ENCODE measurements around the gene HADHB. TPM values are rescaled to one million over a fixed set of nuclear protein-coding genes. Genes with fewer than 3 reads are reported as not detected.
"Not testable (repeated sequence)": the region's sequence is repeated elsewhere in the genome, so short reads cannot be mapped to it uniquely, and the experiment has no call there.

HADHB gene
- total RNA-seq, 2 donors from 2014 or later: 119 to 130 TPM

DNA sequence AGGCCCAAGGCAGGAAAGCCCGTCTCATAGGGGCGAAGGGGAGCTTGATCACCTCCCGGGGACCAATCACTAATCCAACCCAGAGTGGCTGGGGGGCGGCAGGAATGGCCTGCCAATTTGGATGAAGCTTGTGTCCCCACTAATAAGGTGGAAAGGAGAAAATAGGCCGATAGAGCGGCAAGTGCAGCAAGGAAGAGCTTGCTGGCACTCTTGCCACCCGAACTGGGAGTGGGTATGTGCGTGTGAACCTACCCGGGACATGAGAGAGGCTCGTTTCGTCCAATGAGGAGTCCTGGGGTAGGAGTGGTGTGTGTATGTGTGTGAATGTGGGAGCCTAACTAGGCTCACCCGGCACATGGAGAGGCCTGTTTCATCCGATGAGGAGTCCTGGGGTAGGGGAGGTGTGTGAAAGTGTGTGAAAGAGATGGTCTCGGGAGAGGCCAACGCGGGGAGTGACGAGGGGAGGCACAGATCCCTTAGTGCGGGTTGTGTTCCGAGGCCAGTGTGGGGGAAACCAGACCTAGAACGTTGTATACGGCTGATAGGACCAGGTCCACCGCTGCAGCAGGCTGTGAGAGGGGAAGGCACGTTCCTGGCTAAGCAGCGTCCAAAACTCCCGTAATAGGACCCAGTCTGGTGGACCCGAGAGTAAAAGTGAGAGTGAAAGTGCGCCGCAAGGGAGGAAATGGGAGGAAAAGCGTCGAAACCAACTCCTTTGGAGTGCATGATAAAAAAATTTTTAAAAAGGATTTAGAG lies 54.1 kb downstream of the HADHB start:
- intact Hi-C loops (cut with DNase I): loop anchor here (5.0 kb wide), 1 partner anchor 52 kb away; no protein-coding TSS in a partner anchor

DNA sequence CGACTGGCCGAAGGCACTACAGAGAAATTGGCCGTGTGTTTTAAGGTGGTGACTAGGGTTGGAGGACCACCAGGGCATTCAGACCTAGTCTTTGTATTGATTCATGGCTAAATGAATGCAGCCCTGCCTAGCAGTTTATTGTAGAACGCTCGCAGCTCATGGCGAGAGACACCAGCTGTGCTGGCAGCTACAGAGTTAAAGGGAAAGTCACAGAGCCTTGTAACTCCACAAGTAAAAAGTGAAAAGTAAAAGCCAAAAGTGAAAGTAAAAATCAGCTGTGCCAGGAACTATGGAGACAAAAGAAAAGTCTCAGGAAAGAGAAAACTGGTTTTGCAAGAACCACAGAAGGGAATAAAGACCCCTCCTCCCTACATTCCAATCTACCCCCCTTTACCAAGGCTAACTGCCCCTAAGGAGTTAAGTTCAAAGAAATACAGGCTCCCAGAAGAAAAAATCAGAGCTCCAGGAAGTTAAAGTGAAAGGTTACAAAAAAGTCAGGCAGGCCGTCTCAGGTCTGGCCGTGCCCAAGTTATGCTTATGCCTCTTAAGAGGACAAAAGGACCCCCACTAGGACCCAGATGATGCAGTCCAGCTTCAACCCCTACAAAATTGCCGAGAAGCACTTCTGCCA lies 54.8 kb downstream of the HADHB start:
- Histone ChIP-seq H3K4me3 (peak overlapping the region; percentile 31 to 38), H3K27ac (peak overlapping the region; percentile 85 to 95), H3K27me3 (replicated peaks; ENCODE audit: insufficient read depth) (no peaks in the 10 kb centered on the region), H3K9me3 (no peaks in the 10 kb centered on the region), H3K36me3 (no peaks in the 10 kb centered on the region), H3K4me1 (replicated peaks) (no peaks in the 10 kb centered on the region)
- intact Hi-C loops (cut with DNase I): loop anchor here (5.0 kb wide), 1 partner anchor 52 kb away; no protein-coding TSS in a partner anchor
- no peak for DNase-seq (ENCODE audit: low spot score)
- TF ChIP-seq POLR2A (IDR thresholded peaks at IDR 0.05): peak; percentile 14
- TF ChIP-seq, protein P1, sequence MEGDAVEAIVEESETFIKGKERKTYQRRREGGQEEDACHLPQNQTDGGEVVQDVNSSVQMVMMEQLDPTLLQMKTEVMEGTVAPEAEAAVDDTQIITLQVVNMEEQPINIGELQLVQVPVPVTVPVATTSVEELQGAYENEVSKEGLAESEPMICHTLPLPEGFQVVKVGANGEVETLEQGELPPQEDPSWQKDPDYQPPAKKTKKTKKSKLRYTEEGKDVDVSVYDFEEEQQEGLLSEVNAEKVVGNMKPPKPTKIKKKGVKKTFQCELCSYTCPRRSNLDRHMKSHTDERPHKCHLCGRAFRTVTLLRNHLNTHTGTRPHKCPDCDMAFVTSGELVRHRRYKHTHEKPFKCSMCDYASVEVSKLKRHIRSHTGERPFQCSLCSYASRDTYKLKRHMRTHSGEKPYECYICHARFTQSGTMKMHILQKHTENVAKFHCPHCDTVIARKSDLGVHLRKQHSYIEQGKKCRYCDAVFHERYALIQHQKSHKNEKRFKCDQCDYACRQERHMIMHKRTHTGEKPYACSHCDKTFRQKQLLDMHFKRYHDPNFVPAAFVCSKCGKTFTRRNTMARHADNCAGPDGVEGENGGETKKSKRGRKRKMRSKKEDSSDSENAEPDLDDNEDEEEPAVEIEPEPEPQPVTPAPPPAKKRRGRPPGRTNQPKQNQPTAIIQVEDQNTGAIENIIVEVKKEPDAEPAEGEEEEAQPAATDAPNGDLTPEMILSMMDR (IDR thresholded peaks at IDR 0.05): no peak
- TF ChIP-seq POLR2AphosphoS5 (IDR thresholded peaks at IDR 0.05): peak; percentile 27
- under 1% methylated on average over 9 of the region's 9 CpGs for WGBS

More for the DNA sequence above, 54.1 kb downstream of the HADHB start:
- Histone ChIP-seq H3K9me3 (no peaks in the 10 kb centered on the region), H3K27ac (peak overlapping the region; percentile 85 to 95), H3K27me3 (replicated peaks; ENCODE audit: insufficient read depth) (no peaks in the 10 kb centered on the region), H3K4me3 (peak overlapping the region; percentile 31 to 38), H3K4me1 (replicated peaks) (no peaks in the 10 kb centered on the region), H3K36me3 (no peaks in the 10 kb centered on the region)
- peak; percentile 46 for DNase-seq (ENCODE audit: low spot score)
- peak; percentile 15 for TF ChIP-seq POLR2AphosphoS5 (IDR thresholded peaks at IDR 0.05)
- TF ChIP-seq POLR2A (IDR thresholded peaks at IDR 0.05): peak; percentile 39
- TF ChIP-seq, protein P1 (IDR thresholded peaks at IDR 0.05): no peak
- WGBS: 4% methylated on average over 30 of the region's 30 CpGs

DNA sequence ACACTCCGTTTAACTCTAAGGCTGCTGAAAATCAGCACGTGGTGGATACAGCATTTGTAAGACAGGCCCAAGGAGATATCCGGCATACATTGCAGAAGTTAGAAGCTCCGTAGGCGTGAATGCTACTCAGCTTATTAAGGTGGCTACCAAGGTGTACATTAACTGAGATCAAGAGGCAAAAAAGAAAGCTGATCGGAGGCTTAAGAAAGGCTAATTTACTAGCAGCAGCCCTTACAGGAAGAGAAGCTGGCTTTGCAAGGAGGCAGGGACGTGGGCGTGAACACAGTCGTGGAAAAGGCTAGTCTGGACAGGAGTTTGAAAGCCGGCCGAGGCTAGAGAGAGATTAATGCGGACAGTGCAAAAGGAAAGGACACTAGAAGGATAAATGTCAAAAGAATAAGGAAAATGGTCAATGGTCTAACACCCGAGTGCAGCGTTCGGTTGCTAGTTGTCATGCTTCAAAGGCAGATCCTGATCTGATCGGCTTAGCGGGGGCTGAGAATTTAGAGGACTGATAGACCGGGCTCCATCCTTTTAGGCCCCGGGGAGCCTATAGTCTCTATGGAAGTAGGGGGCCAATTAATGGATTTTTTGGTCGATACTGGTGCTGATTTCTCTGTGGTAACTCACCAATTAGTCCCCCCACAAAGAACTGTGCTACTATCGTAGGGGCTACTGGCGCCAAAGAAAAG lies 55.6 kb downstream of the HADHB start:
- TF ChIP-seq POLR2AphosphoS5 (IDR thresholded peaks at IDR 0.05): peak; percentile 41
- TF ChIP-seq POLR2A (IDR thresholded peaks at IDR 0.05): no peak
- WGBS: 15% methylated on average over 22 of the region's 22 CpGs
- Histone ChIP-seq H3K4me1 (replicated peaks) (no peaks in the 10 kb centered on the region), H3K27ac (peak overlapping the region; percentile 85 to 95), H3K27me3 (replicated peaks; ENCODE audit: insufficient read depth) (no peaks in the 10 kb centered on the region), H3K36me3 (no peaks in the 10 kb centered on the region), H3K9me3 (no peaks in the 10 kb centered on the region), H3K4me3 (peak overlapping the region; percentile 31 to 38)
- intact Hi-C loops (cut with DNase I): no loop called here
- DNase-seq (ENCODE audit: low spot score): peak; percentile 73

DNA sequence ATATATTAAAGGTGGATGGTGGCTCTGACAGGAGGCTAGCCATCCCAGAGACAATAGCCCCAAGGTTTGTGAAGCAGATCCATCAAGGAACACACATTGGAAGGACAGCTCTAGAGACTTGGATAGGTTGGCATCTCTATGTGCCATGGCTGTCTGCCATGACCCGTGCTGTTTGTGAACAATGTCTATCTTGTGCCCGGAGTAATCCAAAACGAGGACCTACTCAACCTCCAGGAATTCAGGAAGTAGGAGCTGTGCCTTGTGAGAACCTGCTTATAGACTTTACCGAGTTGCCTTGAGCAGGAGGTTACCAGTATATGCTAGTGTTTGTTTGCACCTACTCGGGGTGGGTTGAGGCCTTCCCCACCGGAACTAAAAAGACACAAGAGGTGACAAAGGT lies 58.1 kb downstream of the HADHB start:
- no peaks in the 10 kb centered on the region for H3K9me3 ChIP-seq
- H3K4me1 ChIP-seq (replicated peaks): no peaks in the 10 kb centered on the region
- TF ChIP-seq POLR2AphosphoS5 (IDR thresholded peaks at IDR 0.05) (peak; percentile 85), POLR2A (IDR thresholded peaks at IDR 0.05) (no peak)
- TF ChIP-seq, protein P1 (IDR thresholded peaks at IDR 0.05): no peak
- no peak overlapping the region for H3K4me3 ChIP-seq
- no peaks in the 10 kb centered on the region for H3K36me3 ChIP-seq
- intact Hi-C loops (cut with DNase I): no loop called here
- H3K27me3 ChIP-seq (replicated peaks; ENCODE audit: insufficient read depth): no peaks in the 10 kb centered on the region
- DNase-seq (ENCODE audit: low spot score): peak; percentile 86
- no peak overlapping the region for H3K27ac ChIP-seq
- 56% methylated on average over 6 of the region's 6 CpGs for WGBS

DNA sequence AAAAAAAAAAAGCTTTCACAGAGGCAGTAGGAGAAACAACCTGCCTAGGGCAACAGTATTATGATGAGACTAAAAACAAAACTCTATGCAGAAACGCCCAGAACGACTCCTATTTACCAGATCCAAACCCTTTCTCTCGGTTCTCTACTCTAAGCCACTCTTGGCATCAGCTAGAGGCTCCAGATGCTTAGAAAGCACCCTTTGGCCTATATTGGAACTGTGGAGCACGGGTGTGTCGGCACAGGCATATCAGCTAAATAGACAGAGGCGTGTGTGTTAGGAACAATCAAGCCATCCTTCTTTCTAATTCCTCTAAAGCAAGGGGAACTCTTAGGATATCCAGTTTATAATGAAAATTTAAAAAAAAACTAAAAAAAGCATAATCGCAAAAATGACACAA lies 60.4 kb downstream of the HADHB start:
- H3K9me3 ChIP-seq; H3K4me3 ChIP-seq; H3K27me3 ChIP-seq (replicated peaks; ENCODE audit: insufficient read depth); H3K4me1 ChIP-seq (replicated peaks); DNase-seq (ENCODE audit: low spot score); H3K27ac ChIP-seq; H3K36me3 ChIP-seq; intact Hi-C loops (cut with DNase I): not testable (repeated sequence)
- WGBS: 43% methylated on average over 7 of the region's 7 CpGs
